HG03342 (cell line): Measurements from ENCODE around the gene NECTIN1.

ENCODE experiments used
- ATAC-seq: cut with Tn5 transposase; IDR thresholded peaks from one replicate; pipeline ENCODE4 v1.9.1; 2021; ENCODE audit warnings: mild to moderate bottlenecking, moderate library complexity; ENCODE audit not compliant: unreplicated experiment

The NECTIN1 gene

DNA sequence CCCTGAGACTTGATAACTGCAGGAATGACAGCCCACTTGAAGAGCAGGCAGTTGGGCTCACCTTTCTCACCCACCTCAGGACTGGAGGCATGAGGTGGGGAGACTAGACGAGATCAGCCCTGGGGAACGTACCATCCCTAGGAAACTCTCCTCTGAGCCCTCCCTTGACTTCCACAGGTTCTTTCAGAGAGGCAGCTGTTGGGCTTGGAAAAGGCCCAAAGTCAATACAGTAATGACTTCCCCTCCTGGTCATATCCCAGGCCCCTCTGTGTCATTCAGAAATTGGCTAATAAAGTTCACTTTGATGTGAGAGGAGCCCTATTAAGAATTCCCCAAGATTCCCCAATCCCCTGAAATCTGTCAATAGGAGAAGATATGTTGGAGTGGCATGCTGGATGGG, 5.8 kb upstream of the NECTIN1 start:
- ATAC-seq = no peak

DNA sequence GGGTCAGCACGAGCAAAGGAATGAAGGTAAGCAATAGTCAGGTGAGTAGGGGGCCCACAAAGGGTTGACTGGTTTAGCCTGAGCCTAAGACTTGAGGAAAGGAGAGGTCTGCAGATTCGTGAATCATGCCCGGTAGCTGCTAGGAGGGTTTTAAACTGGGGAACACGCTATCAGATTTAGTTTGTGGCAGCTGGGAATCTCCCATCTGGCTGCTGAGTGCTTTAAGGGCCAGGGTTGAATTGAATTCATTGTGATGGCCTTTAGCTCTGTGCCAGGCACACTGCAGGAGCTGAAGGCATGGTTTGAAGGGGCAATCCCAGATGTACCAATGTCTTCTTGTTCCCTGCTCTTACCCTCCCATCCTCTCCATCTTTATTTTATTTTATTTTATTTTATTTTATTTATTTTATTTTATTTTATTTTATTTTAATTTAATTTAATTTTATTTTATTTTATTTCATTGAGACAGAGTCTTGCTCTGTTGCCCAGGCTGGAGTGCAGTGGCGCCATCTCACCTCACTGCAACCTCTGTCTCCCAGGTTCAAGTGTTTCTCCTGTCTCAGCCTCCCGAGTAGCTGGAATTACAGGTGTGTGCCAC, 1.9 kb upstream of the NECTIN1 start:
- ATAC-seq = no peak

DNA sequence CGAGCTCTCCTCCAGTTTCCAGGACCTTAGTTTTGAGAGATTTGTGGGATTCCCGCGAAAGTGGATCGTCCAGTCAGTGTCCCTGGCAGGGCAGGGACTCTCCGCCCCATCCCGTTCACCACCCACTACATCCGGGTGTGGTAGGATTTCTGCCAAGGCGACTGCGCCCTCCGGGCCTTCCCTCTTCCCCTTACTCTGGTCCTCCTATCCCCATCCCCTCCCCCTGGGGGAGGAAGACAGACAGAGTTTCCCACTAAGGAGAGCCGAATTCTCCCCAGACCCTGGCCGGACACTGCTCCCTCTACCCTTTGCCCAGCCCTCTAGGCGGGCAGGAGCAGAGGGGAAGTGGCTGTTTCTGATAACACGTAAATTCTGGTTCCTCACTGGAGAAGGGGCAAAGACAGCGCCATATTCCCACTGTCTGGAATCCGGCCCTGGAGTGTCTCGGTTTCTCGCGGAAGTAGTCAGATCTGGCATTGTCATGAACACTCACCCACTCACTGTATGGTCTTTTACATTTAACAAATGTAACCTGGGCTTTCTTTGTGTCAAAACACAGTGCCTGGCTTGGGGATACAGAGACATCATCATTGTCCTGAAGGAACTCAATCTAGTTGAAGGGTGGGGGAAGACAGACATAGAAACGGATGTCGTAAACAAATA, 1.1 kb upstream of the NECTIN1 start:
- no peak for ATAC-seq

DNA sequence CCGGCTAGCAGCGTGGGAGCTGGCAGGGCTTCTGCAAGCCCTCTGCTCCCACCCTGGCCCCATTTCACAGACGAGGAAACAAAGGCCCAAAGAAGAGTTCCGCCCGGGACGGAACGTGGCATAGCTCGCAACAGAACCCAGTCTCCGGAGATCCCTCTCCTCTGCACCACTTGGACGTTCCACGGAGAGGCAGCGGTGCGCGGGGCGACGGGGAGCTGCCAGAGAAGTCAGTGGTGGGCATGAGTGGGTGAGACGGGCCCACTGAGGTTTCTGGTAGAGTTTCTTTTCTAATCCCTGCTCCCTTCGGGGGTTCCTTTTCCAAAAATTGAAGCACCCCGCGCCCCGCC, 554 bp upstream of the NECTIN1 start:
- ATAC-seq = peak; percentile 16

DNA sequence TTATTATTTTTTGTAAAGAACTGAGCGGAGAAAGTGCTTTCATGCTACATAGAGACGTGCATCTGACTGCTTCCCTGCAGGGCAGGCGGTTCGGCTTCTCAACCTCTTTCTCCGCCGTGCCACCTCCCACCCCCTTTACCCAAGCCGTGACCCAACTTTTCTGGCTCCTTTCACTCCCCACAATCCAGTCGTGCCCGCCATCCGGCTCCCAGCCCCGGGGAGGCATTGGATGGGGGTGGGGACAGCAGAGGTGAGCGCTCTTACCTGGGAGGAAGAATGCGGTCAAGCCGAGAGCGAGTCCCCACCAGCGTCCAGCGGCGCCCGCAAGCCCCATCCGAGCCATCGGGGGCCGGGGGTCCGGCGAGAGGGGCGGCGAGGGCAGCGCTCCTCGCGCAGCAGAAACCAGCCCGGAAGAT, 781 bp downstream of the NECTIN1 start:
- ATAC-seq = no peak

DNA sequence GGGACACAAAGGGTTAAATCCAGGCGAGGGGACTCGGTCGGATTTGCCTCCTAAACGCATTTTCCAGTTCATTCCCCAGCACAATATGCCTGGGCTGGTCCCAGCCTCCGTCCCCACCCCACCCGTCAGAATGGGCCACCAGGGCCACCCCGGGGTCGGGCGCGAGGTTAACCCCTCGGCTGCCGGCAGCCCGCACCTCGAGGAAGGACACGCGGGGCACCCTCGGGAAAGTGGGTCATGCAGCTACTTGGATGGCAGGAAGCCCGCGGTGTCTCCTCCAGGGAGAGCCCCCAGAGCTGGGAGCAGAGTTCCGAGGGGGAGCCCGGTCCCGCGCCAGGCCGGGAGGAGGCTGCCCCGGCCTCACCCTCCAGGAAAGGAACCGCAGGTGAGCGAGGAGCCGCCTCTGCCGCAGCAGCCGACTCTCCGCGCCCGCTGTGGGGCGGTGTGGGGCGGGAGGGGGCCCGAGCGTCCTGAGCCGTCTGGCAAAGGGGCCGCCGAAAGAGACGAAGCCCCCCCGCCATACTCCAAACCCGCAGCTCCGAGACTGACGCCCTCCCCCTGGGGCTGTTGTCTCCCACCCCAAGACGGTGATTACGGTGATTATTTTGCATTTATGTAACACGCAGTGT, 1.4 kb downstream of the NECTIN1 start:
- no peak for ATAC-seq

DNA sequence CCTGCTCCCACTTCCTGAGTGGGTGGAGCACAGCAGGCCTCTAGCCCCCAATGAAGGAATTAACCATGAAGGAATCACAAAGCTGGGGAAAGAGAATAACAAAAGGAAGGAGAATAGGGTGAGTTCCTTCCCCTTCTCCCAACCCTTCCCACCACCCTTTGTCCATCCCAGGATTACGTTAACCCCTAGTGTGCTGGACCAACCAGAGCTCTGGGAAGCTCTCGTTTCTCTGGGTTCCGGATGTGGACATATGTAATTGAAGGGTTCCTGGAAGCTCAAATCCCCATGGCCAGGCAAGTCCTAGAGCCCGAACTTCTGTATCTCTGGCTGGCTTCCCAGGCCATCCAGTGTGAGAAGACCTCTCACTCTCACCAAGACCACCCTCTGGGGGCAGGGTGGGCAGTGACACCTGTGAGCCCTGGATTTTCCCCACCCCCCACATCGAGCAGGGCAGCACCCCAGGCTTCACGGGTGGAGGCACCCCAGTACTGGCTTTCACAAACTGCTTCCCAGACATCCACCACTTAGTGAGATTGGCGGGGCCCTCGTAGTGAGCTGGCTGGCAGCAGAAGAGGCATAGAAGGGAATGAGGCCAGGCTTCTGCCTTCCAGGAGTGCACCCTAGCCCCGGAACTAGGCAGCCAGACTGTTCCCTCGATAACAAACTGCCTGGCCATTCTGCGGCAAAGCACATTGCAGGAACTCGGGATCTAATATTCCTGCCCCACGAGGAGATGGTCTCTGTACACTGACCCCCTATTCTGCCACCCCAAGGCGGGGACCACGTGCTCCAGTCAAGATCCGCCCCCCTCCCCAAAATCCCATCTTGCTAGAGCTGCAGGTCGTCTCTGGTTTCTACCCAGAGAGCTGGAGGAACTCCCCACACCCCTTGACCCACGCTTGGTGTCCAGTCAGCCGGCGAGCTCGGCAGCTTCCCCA, 2.1 kb downstream of the NECTIN1 start:
- no peak for ATAC-seq

DNA sequence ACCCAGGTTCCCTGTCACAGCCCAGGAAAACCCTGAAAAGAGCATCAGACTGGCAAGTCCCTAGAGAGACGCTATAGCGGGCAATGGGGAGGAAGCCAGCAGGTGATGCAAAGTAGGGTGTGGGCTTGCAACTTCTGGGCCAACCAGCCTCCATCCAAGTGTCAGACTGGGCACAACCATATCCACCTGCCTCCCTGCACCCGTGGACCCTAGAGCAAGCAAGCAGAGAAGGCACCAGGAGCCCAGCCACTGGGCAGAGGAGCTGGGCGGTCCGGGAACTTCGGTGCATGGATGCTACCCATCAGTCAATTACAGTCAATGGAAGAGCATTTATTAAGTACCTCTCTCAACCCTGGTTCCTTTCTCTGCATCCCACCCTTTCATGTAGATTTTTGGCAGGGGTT, 2.8 kb downstream of the NECTIN1 start:
- ATAC-seq = no peak

DNA sequence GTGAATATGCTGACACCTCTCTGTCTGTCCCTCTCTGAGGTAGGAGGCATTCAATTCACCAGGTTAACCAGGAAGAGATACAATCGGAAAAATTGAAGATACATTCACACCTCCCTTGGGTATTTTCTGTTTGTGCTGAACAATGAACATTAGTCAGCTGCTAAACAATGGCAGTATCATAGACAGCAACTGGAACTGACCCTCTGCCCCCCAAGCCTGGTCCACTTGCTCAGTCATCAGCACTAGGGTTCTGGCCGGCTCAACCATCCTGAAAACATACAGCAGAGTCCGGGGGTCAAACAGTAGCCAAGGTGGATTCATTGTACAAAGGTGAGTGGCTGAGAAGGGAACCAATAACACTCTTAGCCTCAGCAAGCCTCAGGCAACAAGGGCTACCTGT, 4.0 kb downstream of the NECTIN1 start:
- ATAC-seq = no peak

DNA sequence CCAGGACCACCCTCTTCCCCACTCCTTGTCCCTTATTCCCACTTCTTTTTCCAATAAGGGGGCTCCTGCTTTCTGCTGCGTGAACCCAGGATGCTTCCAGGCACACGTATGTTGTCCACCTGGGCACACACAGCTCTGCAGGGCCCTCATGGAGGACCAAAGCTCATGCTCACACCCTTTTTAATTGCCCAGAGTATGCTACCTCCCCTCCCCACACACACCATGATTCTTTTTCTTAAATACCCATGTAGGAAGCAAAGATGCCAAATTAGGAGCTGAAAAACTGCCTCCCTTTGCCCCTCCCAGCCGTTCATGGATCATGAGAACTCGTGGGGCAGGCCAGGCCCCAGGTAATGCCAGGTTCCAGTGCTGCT, 5.1 kb downstream of the NECTIN1 start:
- no peak for ATAC-seq

DNA sequence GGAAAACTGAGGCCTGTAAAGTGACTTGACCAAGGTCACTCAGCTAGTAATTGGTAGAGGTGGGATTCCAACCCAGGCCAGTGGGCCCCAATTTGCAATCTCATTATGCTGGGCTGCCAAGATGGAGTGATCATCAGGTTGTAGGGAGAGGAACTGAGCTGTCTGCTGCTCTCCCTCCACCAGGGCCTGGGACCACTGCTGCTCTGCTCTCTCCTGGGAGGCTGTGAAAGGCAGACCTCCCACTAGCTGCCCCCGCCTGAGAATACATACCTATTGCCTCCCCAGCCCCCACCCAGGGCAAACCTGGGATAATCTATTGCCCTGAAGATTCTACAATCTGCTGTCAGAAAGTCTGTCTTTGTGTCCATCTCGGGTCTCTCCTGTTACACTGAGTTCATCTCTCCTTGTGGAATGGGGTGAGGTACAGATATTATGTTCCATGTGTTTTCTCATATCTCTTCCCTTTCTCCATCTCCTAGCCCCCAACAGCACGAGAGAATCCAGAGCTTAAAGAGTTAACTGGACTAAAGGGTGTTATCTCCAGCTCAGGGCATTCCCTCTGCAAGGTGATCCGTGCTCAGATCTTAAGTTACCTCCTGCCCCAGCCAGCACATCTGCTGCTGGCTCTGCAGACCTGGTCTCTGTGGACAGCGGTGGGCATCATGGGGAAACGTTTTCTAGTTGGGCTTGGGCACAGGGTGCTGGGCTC, 5.6 kb downstream of the NECTIN1 start:
- ATAC-seq = no peak

DNA sequence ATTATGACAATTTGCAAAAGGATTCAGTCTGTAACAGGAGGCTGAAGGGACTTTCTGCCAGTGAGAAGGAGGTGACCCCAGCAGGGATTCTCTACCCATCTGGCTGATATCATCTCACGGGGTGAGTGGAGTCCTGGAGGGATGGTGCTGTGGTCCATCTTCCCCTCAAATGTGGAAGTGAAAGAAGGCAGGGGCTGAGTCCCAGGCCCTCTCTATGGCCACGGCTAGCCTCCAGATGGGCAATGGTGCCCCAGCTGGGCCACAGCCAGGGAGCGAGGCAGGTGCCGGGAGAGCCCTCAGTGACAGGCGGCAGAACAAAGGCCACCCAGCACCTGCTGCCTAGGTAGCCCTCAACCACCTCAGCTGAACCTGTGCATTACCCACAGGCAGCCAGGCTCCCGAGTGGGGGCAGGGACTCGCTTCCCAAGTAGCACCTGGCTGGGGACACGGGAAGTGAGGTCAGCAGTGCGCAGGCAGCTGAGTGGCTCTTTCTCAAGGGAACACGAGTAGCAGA, 6.7 kb downstream of the NECTIN1 start:
- ATAC-seq = no peak

DNA sequence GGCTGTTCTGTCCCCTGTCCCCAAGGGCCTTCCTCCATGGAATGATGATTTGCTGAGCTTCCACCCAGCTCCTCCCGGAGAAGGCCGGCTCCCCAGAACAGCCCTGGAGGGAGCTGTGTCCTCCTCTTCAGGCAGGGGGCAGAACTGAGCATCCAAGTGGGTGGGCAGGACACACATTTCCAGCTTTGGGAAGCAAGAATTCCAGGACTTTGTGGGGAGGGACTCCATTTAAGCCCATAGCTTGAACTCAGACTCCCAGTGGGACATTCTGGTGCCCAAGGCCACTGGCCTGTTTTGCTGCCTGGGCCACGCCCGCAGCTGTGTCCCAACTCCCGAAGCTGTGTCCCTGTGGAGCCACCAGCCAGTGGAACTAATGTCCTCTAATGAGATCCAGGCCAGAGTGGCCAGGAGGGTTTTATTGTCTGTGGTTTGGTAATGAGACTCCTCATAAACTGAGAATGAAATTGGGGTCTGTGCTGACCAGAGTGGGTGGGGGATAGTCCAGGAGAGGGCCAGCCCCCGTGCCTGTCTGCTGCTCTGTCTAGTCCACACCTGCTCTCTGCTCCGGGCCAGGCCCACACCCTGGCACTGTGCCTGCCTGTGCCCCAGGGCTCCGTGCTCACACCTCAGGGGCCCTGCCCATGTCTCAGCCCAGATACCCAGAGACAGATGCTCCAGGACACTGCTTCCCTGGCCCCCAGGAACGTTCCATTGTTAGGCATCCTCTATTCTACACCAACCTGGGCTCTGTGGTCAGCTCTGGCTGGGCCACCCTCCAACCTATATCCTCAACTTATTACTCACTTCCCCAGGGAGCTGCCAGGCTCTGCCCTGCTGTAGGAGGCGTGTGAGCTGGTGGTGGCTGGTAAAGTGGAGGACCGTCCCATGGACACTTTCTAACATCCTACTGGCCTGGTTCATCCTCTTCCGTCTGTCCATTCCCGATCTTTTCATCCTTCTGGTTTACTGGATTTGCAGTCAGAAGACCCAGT, 7.6 kb downstream of the NECTIN1 start:
- no peak for ATAC-seq

DNA sequence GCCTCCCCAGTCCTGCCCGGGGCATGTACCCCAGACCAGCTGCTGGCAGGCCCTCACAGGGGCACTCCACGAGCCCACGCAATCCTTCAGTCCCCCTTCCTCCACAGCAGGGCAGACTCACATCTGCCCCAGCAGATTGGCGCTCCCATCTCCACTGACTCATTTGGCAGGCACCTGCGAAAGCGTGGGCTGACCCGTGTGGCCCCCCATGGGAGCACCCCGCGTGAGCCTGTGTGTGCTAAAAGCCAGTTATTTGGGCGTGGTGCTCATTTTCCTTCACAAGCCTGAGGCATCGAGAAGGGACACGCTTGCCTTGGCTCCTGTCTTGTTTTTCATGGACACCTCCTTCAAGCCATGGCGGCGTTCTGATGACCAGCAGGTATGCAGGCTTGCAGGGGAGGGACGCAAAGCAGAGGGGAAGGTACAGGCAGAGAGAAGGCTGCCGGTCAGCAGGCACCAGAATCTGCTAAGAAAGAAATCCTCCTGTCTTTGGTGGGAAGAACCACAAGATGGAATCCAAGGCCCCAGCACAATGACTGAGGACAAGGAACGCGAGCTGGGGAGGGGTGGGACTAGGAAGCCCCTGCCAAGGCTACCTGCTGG, 8.6 kb downstream of the NECTIN1 start:
- ATAC-seq = no peak

DNA sequence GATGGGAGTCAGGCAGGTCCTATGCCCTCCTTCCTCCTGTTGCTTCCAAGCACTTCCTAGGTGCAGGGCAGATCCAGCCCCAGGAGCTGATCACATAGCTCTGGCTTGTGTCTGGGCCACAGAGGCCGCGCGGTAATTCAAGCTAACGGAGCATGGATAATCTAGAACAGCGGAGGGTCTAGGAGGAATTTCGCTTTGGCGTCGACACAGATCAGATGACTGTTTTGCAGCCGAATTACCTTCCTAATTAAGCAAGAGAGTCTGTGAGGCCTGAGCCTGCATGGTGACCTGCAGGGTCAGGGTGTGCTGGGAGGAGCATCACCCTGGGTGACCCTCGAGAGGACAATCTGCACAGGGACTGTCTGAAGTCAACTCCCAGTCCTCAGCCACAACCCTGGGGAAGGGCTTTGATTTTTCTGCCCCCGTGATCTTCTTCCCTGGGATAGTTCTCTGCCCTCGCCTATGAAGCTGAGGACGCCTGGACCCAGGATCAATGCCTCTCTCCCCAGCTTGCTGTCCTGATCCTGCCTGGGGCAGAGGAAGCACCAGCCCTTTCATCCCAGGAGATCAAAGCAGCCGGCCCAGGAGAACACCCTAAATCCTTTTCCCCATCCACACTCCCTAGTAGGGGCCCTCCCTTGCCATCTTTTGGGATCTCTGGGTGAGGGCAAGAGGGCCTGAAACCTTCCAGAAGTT, 11.0 kb downstream of the NECTIN1 start:
- no peak for ATAC-seq

DNA sequence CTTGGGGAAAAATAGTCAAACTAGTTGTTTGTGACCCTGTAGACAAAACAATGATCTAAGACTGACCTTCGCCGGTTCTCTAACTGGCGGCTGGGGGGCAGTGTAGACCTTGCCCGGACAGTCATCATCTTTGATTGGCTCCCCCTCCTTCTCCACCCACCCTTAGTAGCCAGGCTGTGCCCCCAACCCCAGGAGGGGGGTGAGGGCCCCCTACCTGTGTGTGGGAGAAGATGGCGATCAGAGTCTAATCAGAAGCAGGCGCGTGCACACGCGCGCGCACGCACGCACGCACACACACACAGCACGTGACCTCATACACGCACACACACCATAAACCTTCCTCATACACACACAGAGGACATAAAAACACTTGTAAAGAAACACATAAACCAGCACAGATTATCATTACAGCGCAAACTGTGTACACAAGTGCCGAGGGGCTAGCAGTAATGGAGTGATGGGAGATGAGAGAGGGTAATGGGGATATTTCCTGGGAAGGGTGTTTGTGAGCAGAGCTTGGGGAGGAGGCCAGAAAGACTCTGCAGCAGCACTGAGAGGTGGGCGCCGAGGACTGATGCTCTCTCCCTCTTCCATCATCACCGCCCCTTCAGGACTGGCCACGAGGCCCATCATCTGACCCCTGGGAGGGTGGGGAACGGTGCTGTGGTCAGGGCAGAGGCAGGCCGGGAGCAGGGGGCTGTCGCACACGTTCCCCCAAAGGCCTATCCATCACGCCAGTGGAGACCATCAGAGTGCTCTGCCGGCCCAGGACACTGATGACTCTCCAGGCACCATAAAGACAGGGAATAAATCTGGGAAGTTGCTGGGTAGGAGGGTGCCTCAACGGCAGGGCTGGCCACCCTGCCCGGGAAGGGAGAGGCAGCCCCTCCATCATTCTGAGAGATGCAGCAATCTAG, 12.2 kb downstream of the NECTIN1 start:
- no peak for ATAC-seq

DNA sequence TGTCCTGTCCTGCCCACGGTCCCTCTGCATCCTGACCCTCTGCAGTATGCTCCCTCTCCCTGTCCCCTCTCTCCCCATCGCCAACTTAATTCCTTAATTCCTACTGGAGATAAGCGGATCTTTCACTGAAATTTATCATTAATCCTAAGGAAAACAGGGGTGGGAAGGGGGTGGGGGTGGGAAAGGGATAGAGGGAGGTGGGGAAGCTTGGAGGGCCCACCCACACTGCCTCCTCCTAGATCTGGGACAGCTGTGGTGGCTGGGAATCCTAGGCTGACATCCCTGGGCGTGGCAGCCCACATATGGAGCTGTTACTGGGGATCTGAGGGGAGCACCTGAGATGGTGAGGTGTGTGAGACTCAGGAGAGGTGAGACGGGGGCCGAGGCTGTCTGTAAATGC, 14.4 kb downstream of the NECTIN1 start:
- ATAC-seq = no peak

DNA sequence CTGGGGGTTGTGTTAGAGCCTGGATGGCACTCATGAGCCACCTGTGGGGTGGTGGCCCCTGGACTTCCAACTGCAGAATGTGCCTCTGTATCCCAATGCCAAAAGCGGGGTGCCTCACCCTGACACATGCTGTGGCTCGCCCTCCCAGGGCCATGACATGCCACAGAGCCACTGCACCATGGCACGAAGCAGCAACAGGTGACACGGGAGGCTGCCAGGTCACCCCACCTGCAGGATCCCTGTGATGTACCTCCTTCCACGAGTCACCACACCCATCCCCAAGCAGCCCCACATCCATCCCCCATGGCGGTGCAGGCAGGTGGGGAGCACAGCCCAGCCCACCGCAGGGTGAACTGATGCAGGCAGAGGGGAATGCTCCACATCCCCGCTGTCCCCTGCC, 14.8 kb downstream of the NECTIN1 start:
- ATAC-seq = no peak
